NCI-H2171 (cell line): ENCODE data around the gene EXOC3.
"Not testable (repeated sequence)": the region's sequence is repeated elsewhere in the genome, so short reads cannot be mapped to it uniquely, and the experiment has no call there.

Source experiments
- DNase-seq: peaks from one replicate; lab custom pipeline; 2025; lab: John Stamatoyannopoulos, UW

Gene EXOC3

GRCh38 chr5:407051-407450 is 35.9 kb upstream of the EXOC3 start:
- no peak for DNase-seq

GRCh38 chr5:407801-408268 is 35.1 kb upstream of the EXOC3 start:
- no peak for DNase-seq

GRCh38 chr5:410911-411517 is 32.0 kb upstream of the EXOC3 start:
- no peak for DNase-seq

GRCh38 chr5:411728-412127 is 31.2 kb upstream of the EXOC3 start:
- no peak for DNase-seq

- not testable (repeated sequence) for DNase-seq
Measured at GRCh38 chr5:414991-415927, 27.7 kb upstream of the EXOC3 start.

GRCh38 chr5:415928-416635 is 26.9 kb upstream of the EXOC3 start:
- no peak for DNase-seq

- DNase-seq = no peak
Measured at GRCh38 chr5:416636-416960, 26.4 kb upstream of the EXOC3 start.

GRCh38 chr5:417301-418161 is 25.4 kb upstream of the EXOC3 start:
- DNase-seq = no peak

GRCh38 chr5:418162-419121 is 24.5 kb upstream of the EXOC3 start:
- DNase-seq = no peak

GRCh38 chr5:419970-420369 is 23.0 kb upstream of the EXOC3 start:
- no peak for DNase-seq

- DNase-seq = no peak
Measured at GRCh38 chr5:420632-421286, 22.2 kb upstream of the EXOC3 start.

- DNase-seq = no peak
Measured at GRCh38 chr5:421287-421880, 21.6 kb upstream of the EXOC3 start.

- DNase-seq = no peak
Measured at GRCh38 chr5:421901-422300, 21.1 kb upstream of the EXOC3 start.

- DNase-seq = no peak
Measured at GRCh38 chr5:422323-423232, 20.4 kb upstream of the EXOC3 start.

- no peak for DNase-seq
Measured at GRCh38 chr5:423233-423565, 19.8 kb upstream of the EXOC3 start.

GRCh38 chr5:423626-424261 is 19.2 kb upstream of the EXOC3 start:
- no peak for DNase-seq

GRCh38 chr5:424301-425110 is 18.5 kb upstream of the EXOC3 start:
- no peak for DNase-seq
